Activated CD4-positive, CD25-positive, alpha-beta regulatory T cell treated with anti-CD3 and anti-CD28 coated beads, Interleukin-2, amount 50 U/mL, for 24 hours (primary cell): Measurements from ENCODE around the gene TTC31.

Experiments
- ATAC-seq, 2 donors: fragments of 150-1000 bp; cut with Tn5 transposase; one replicate each; pipeline ENCODE4 v1.10.0; 2021; ENCODE audit warnings: mild to moderate bottlenecking in 1 of 2, moderate library complexity in 1 of 2

The TTC31 gene

DNA sequence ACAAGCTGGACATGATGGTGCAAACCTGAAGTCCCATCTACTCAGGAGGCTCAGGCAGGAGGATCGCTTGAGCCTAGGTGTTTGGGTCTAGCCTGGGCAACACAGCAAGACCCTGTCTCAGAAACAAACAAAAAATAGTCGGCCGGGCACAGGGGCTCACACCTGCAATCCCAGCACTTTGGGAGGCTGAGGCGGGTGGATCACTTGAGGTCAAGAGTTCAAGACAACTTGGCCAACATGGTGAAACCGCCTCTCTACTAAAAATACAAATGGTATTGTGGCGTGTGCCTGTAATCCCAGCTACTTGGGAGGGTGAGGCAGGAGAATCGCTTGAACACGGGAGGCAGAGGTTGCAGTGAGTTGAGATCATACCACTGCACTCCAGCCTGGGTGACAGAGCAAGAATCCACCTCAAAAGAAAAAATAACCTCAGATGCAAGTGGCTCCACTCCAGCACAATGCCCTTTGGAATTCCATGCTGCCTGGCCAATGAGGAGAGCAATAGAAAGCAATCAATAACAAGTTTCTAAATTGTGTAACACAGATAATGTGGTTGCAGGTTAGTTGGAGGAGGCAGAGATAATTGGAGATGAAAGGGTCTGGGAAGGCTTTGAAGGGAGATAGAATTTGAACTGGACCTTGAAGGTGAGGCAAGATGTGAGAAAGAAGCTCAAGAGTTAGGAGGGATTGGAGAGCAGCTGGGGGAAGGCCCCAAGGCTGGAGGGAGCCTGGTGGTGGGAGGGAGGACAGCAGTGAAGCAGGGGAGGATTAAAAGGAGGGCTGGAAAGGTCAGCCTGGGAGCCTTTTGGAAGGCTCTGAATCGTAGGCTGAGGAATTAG lies 6.0 kb downstream of the TTC31 start:
- no peak for ATAC-seq

DNA sequence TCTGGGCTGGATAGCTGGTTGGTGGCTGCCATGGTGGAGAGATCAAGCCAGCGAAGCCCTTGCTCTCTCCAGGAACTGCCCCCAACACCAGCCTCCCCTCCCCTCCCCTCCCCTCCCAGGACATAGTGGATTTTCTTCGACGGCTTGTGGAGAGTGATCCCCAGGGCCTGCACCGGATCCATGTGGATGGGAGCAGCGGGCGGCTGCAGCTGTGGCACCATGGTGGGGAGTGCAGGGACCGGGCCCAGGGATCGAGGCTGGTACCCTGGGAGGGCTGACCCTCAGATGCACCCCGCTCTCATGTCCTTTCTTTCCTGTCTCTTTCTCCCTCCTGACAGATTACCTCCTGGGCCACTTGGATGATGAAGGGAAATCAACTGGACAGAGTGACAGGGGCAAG lies 7.0 kb downstream of the TTC31 start:
- ATAC-seq: no peak

DNA sequence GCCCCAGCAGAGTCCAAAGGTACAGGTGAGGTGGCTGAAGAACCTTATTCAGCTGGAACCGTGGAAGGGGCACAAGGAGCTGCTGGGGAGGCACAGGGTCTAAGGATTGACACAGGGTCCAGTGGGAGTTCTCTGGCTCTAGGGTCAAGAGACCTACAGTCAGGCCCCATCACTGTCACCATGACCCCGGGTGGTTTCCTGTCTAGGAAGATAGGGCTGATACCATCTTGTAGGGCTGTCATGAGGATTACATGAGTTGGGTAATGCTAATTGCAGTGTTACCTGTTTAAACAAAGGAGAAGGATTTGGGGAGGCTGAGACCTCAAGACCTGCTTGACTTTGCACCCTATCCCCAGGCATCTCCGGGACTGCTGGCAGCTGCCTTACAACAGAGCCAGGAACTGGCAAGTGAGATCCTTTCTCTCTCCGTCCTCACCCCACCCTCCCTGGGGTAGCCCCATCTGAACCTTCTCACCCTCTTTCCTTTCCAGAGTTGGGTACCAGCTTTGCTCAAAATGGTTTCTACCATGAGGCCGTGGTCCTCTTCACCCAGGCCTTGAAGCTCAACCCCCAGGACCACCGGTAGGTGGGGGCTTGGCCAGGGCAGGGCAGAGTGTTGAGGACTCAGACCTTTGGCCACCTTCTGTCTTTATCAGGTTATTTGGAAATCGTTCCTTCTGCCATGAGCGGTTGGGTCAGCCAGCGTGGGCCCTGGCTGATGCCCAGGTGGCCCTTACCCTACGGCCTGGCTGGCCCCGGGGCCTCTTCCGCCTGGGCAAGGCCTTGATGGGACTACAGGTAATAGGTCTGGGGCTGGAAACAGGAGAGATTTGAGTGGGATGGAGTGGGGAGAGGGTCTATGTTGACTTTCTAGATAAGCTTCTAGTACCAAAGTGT lies 9.0 kb downstream of the TTC31 start:
- no peak for ATAC-seq

DNA sequence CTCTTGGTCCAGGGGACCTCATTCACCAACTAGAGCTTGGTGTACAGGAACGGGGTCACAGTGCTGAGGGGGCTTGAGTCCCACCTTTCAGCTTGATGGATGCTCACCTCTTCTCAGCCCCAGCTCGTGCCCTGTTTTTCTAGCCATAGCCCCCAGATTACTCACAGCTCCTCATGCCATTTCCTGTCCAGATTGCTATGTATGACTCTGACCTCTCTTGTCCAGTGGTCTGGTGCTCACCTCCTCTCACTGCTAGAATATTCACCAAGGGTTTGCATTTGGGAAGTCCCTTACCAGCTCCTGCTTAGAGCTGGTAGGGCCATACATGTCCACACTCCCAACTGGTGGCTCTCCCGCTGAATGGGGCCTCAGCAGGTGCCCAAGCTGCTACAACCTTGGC lies 10.7 kb downstream of the TTC31 start:
- ATAC-seq: no peak

DNA sequence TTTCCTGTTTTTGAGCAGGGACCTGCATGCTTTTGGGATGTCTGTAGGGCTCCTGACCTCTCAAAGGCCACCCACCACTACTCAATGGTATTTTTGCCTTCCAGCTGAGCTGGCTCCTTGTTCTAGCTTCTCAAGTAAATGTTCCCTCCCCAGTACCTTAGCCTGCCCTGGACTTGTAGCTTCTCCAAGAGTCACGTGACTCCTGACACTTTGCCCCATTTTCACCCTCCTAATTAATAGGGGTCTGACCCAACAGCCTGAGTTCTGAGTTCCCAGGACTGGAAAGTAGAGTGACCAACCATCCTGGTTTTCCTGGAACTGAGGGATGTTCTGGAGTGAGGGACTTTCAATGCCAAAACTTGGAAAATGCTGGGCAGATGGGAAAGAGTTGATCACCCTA lies 12.6 kb downstream of the TTC31 start:
- ATAC-seq: no peak

DNA sequence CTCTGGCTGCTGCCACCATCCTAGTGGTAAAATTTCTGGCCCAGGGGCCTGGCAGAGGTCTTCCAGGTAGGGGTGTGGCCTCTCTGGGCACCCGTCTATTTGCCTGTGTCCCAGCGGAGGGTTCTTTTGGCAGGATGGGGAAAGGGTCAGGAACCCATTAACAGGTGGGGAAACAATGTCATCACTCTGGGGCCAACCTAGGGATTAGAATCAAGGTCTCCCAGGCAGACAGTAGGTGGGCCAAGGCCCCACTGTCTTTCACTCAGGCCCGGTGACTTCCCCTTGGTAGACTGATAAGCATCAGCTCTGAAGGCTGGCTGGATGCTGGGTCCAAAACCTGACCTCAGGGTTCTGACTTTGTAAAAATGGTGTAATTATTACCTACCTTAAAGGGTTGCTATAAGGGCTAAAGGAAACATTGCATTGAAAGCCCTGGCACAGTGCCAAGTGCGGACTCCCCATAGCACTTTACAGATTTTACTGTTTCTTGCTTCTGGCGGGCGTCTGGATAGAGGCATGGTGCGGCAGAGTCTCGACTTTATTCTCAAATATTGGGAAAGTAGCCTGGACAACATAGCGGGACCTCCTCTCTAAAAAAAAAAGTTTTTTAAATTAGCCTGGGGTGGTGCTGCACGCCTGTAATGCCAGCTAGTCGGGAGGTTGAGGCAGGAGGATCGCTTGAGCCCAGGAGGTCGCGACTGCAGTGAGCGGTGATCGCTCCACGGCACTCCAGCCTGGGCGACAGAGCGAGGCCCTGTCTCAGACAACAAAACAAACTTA lies 14.3 kb downstream of the TTC31 start:
- no peak for ATAC-seq

DNA sequence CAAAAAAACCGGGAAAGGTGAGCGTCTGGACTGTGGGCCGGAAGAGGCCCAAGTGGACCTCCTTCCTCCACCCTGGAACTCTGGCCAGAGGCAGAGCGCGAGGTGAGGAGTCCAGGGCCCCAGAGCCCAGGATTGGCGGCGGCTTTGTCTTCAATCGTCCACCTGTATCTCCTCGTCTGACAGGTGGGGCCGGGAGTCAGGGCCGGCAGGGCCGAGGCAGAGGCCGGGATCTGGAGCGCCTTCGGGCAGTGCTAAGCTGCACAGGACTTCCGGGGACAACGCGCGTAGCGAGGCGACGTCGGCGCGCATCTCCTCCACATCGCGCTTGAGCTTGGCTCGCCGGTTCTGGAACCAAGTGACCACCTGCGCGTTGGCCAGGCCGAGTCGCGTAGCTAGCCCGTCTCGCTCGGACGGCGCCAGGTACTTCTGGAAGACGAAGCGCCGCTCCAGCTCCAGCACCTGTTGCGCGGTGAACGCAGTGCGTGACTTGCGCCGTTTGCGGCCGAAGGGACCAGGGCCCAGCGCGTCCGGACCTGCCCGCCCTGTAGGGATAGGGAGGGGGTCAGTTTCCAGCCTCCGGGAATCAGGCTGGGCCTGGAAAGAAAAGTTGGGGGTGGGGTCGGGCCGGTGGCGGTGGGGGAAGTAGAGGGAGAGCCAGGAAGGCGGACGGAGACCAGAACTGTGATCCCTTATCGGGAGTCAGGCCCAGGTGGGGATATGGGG lies 15.1 kb downstream of the TTC31 start:
- ATAC-seq: peak in 1 of 2 donors; percentile 29

DNA sequence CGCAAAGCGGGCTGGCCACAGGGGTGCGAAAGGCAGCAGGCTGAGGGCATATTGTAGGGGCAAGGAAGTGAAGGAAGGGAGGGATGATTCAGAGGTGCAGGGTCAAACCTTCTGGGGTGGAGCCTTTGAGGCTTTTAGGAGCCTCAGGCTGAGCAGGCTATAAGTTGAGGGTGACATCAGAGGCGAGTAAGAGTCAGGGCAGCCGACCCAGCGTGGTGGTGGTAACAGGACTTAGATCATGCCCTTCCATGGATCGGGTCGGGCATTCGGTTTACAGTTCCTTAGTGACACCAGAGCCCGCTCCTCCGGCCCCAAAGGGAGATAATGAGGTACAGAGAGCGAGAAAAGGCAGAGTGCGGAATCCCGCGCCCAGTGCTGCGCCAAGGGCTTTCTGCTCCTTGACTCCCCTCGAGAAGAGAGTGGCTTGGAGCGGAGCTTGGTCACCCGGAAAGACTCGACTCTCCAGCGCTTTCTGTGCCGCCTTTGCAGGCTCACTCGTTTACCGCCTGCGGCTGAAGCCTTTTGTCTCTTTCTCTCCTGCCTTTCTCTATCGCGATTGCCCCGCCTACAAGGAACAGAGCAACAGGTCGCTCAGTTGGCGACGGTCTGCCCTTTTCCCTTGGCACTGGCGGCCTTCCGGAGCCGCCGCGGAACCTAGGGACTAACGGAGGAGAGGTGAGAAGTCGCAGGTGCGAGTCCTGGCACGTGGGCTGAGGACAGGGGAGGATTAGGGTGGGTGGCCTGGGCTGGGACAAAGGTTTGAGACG lies 15.8 kb downstream of the TTC31 start:
- ATAC-seq: peak; percentile 59 to 72

DNA sequence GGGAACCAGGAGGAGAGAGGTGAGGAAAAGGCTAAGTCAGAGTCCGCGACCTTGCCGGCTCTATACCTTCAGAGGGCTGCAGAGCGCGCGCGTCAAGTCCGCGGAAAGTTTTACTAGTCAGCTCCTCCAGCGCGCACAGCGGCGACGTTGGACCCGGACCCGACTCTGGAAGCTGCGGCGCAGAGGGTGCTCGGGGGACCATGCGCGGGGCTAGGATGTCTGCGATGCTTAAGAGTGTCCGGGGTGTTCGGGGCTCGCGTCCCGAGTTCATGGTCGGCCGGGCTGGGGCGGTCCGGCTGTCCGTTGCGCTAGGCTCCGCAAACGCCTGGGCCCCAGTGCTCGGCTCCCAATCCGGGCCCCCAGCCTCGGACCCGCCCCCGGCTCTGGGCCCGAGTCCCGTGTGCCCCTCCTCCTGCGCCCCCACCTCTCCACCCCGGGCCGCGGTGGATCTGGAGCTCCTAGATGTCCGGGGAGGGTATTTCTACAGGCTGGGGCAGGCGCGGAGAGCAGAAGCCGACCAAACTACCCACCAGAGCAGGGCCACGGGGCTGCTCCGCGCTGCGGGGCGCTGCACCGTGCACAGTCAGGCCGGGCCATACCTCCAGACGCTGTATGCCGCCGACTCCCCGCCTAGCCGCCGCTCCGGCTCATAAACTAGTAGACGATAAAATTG lies 16.5 kb downstream of the TTC31 start, which contains the start of gene LBX2:
TSS of gene LBX2 (minus strand) at position 337 of the 673 bp plus-strand sequence. CDS start at position 271, 66 bp downstream.
- ATAC-seq: peak; percentile 22 to 23

DNA sequence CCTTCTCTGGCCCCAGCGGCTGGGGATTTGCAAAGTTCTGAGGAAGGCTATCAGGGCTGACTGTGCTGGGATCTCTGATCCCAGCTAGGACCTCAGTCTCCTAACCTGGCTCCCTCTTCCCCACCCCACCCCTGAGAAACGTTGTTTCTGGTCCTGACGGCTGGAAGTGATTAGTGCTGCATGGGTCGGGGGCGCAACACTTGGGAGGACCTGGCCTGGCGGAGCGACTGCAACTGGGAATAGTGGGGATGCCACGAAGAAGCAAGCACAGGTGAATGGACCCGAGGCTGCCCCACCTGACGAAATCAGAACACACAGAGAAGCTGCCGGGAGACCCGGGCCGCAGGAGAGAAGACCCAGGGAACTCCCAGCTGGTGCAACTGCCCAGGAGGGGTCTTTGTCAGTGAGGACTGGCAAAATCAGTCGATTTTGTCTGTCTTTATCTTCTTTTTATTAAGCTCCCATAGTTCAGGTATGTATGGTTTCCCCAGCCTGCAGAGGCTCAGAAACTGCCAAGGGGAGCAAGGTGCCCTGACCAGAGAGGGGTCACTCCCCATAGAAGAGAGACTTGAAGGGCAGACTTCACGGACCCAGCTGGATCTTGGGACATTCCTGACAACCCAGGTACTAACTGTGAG lies 17.2 kb downstream of the TTC31 start:
- ATAC-seq: no peak

DNA sequence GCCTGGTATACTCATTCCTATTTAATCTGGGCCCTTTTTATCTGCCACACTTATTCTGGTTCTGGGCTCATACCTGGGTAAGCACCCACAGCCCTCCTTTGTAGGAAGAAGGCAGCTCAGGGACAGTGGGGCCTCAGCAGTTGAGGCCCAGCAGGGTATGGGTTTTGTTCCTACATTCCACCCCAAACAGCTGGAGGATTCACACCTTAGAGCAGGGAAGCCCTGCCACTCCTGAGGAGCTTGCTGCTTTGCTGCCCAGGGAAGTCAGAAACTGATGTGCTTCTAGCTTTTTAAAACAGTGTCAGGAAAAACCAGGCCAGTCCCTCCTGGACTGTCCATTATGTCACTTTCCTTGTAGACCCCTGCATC lies 17.7 kb downstream of the TTC31 start:
- no peak for ATAC-seq

DNA sequence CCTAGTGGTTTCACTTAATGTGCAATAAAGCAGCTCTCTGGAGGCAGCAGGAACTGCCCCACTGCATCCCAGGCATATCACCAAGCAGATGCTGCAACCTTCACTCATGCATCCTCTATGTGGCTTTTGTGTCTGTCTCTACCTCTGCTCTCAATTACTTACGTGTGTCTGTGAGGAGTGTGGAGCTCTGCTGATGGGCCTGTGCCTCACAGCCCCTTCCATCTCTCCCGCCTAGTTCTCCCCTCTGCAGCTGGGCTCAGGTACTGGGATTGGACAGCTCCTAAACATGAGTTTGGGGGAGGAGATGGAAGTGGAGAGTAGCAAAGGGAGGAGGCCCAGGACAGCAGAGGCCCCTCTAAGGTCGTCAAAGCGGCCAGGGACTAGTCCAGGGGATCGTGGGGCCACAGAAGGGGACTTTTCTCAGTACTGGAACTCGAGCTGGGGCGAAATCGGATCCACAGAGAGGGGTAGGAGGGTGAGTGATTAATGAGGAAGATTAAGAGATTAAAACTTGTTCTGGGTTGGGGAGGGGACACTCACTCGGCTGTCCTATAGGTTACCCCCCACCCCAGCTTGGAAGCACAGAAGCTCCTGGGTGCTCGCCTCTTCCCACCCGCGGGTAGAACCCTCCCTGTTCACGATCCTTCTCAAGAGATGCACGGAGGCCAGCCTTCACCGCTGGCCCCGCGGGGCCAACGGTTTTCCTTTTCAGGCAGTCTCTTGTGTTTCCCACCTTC lies 18.6 kb downstream of the TTC31 start:
- no peak for ATAC-seq

DNA sequence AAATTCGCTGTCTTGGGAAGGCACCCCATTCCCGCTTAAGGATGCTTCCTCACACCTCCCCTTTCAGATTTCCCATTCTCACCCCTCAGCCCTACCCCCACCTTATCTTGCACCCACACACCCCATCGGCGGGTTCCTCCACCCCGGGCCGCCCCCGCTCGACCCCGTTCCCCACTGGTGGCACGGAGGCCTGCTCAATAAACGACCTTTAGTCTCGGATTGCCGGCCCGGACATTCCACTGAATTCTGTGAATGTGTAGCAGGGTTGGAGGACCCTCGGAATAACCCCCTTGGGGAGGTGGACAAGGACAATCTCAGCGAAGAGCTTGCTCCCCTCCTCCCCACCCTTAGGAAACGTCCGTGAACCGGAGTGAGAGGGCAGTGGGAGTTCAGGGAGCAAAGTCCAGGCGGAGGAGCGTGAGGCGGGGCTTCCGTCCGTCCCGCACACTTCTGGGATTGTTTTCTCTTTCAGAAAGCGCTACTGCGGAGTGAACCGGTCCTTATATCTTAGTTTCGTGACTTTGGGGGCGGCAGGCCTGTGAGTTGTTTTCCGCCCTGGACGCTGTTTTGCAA lies 19.4 kb downstream of the TTC31 start:
- no peak for ATAC-seq

DNA sequence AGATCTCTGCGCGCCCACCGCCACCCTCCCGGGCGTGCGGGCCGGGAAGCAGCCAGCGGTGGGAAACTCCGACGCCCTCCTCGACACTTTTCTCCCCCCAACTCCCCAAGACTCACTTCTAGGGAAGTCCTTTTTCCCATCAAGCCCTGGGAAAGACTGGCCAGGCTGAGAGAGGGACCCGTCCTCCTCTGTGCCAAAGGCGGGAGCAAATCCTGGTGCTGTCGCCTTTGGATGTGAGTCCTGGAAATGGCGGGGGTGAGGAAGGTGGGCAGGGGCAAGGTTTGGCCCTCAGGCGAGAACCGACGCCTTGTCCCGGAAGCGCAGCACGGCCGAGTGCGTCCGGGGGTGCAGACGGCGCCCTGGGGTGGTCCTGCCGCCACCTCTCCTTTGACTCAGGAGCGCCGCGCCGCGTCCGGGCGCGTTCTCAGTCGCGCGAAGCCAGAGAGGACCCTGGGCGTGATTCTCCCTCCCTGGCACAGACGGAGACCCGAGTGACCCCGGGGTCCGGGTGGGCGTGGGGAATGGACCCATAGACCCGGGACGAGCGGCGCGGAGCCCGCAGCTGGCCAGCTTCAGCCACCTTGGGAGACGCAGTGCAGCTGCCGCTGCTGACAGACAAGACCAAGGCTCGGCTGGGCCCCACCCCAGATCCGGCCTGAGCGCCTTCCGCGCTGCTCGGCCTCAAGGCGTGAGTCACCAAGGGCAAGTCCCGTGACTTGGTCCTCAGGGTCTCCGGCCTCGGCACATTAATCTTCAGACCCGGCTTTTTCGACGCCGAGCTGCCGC lies 20.0 kb downstream of the TTC31 start:
- peak; percentile 17 to 26 for ATAC-seq

DNA sequence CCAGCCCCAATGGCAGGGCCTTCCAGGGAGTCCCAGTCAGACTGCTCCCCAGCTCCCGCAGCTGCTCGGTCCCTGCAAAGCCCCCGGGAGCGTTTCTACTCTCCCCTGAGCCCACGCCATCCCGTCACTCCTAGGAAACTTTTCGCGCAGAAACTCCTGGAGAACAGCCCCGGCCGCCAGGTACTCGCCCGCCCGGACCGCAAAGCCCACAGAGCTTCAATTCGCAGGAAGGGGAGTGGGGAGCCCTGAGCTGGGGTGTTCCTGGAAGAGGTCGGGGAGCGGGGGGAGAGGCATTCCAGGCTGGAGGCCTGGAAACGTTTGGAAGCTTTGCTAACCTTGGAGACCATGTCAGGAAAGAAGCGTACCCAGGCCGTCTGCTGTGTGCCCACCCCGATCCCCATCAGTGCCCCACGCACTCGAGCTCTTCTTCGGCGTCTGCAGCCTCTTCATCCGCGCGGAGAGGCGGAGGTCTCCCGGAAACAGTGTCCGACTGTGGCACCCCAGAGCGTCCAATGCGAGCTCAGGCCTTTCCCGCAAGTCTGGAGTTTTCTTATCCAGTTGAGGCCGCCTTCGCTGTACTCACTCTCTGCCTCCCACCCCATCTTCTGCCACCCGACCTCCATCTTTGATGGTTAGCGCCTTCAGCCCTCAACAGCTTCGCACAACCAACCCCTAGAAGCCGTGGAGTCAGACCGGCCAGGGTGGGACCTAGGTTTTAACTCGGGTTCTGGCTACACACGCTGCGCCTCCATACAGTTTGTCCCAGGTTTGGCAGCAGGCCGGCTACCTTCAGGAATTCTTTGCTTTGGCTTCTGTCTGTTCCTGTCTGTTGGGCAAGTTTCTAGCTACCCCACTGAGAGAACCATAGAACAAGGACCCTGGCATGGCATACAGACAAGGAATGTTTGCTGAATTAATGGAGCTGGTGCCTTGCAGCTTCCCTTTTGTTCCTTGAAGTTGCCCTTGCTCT lies 20.9 kb downstream of the TTC31 start:
- ATAC-seq: no peak

DNA sequence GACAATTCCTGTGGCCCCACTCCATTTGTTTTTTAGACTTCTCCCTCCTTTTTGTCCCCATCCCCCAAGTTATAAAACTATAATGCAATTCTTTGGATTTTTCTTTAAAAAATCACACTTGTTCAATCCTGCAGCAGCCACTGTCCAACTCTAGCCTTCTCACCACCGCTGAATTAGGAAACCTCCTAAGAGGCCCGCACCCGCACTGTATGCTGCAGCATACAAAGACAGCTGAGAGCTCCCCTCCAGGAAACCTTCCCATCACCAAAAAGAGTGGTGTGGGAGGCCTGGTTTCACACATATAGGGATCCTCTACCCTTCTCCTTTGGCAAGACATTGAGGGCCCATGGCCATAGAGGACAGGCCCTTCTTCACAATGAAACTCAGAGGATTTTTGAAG lies 21.7 kb downstream of the TTC31 start:
- no peak for ATAC-seq
